Measurements from ENCODE around the gene CCR6.

CCR6 gene

GRCh38 chr6:167099707-167100106 lies 23.2 kb upstream of the CCR6 start:
- DNase-seq, result no peak

- DNase-seq, result no peak
Measured at GRCh38 chr6:167100241-167100674, 22.6 kb upstream of the CCR6 start.

DNA sequence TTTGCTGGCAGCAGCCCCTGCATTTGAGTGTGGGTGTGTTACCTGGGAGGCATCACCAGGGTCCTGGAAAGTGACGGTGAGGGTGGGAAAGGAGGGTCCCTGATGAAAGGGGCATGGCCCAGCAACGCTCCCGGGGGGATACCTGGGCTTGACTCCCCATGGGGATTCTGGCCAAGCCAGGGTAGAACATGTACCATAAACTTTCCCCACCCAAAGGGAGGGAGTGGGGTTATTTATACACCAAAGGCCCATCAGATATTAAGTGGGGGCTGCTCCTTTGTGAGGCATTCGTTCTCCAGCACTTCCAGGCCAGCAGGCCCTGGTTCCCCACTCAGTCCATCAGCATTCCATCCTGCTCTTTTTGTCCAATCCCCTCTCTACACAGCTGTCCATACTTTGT lies 20.6 kb upstream of the CCR6 start:
- DNase-seq, result no peak

GRCh38 chr6:167103041-167103891 lies 19.6 kb upstream of the CCR6 start:
- DNase-seq, result no peak

DNA sequence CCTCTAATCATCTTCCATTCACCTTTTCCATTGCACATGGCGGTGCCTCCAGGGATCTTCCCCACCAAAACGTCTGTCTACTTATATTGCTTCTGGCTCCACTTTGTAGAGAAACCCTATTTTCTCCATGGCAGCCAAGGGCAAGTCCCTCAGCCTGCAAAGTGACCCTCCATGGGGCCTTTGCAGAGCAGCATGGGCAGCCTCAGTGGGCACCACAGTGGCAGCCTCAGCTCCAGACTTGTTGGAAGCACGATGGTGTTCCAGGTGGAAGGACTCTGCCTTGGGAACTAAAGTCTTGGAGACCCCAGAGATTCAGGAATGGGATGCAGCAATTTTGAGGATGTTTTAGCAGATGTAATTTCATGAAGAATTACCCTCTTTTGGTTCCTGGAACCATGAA lies 18.5 kb upstream of the CCR6 start:
- DNase-seq, result no peak

GRCh38 chr6:167105060-167105459 lies 17.8 kb upstream of the CCR6 start:
- no peak for DNase-seq

DNA sequence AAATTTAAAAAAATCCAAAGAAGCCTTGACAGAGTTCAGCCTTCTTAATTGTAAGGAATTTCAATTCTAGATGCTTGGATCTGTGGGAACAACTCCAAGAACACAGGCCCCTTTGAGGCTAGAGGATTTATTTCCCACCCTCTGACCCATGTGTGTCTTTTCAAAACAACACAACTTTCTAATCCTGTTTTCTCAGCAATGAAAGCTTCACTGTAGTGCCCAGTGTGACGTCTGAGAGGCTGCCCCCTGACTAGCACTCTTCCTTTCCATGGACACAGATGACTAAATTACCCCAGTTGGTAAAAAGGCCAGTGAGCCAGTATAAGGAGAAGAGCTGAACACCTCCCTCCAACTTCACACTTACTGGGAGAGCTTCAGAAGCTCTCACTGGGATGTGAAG lies 16.5 kb upstream of the CCR6 start:
- no peak for DNase-seq

GRCh38 chr6:167107787-167108186 lies 15.1 kb upstream of the CCR6 start:
- no peak for DNase-seq

GRCh38 chr6:167108278-167108677 lies 14.6 kb upstream of the CCR6 start:
- no peak for DNase-seq

DNA sequence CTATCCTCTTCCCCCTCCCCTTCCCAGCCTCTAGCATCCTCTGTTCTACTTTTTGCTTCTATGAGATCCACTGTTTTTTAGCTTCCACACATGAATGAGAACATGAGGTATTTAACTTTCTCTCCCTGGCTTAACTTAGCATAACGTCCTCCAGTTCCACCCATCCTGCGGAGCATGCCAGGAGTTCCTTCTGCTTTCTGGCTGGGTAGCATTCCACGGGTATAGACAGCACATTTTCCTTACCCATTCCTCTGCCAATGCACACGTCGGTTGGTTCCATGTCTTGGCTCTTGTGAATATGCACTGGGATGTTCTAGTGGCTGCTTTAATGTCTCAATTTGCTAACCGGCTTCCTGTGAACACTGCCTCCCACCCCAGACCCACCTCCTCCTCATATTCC lies 13.2 kb upstream of the CCR6 start:
- no peak for DNase-seq

DNA sequence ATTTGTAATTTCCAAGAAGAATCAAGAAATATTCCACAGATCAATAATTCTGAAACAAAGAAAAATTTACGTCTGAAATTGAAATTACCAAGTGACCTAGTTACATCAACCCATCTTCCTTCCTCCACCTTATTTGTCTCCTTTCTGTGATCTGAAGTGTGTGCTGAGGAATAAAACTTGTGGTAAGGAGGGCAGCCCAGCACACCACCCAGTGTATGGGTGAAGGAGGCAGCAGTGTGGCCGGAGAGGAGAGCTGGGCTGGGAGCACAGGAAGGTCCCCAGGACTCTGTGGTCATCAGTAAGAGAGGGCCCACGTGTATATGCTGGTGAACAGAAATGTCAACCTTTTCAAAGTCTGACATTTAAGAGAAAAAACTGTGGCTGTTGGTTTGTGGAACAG lies 11.3 kb upstream of the CCR6 start:
- DNase-seq, result no peak

GRCh38 chr6:167112421-167112820 lies 10.5 kb upstream of the CCR6 start:
- DNase-seq, result no peak

- DNase-seq, result no peak
Measured at GRCh38 chr6:167113047-167113754, 9.7 kb upstream of the CCR6 start.

DNA sequence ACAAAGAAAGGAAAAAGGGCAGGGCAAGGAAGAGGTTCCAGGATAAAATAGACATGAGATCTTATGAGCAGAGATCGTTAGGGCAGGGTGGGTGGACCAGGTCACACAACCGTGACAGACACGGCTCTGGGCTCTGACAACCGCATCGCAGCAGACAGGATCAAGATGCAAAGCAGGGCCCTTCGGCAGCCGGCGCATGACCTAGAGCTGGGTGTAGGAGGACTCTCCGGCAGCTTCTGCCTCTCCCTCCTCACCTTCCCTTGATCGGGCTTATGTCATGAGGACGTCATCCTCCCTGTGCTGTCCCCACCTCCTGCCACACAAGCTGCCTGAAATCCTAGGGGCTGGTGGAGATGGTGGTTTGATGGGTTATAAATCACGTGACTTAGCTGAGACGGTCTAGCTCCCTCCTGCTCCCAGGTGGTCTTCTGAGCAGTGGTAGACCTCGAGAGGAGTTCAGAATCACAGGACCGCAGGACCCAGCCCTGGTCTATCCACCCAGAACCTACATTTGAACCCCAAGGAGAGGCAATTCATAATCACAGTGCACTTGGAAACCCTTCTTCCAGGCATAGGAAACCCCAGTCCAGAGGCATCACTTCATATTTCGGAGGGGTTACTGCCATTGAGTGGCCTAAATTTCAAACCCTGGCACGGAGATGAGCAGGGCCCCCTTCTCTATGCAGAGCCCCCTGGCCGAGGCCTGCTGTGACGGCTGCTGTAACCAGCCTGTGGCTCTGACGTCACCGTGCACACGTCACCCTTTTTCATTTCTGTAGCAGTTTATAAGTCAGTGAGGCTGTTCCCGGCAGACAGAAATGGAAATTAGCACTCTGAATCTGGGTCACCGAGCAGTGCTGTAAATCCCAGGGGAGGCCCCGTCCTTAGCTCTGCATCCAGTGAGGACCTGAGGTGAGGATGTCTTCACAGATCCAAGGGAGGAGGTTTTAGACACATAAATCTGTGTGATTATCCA lies 8.7 kb upstream of the CCR6 start:
- DNase-seq, result peak; percentile 76

- DNase-seq, result no peak
Measured at GRCh38 chr6:167115054-167115453, 7.8 kb upstream of the CCR6 start.

DNA sequence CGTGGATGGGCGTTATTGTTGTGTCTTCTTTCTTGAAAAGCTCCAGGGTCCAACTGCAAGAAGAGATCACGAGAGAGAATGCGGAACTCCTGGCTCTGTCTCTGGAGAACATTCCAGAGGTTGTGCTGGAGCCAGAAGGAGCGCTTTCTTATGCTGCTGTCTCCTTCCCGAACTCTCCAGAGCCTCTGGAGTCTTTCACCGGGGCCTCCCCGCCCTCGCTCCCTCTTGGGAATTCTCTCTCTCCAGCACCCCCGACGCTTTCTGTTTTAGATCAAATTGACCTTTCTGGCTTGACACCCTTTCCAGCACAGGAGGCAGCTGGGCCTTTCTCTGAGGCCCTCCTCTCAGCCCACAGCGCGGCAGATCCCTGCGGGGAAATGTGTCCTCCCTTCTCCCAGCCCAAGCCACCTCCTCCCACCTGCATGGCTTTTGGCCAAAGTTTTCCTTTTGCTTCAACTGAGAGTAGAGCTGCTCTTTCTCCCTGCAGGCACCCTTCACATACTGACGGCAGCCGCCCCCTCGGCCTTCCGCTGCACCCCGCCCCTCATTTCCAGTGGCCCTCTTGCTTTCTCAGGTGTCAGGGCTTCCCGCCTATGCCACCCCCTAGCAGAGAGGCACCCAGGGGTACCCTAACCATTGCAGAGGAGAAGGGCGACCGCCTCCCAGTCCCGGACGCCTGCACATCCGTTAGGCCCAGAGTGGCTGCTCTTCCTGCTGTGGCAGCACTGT lies 6.6 kb upstream of the CCR6 start:
- DNase-seq, result no peak

DNA sequence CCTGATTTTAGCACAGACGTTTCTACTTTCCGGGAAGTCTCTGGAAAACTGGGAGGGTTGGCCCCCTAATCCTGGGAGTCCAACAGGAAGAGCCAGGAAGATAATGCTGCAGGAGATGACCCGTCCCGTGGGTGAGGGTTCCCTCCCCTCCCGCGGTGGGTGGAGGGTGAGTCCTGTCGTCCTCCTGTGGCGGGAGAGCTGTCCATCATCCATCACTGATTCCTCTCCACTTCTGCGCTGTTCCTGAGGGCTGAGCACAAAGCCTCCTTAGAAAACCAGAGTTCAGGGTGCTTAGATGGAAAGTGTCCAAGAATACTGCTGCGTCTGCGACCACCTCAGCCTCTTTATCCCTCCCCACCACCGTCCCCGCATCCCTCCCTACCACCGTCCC lies 6.1 kb upstream of the CCR6 start:
- DNase-seq, result no peak

DNA sequence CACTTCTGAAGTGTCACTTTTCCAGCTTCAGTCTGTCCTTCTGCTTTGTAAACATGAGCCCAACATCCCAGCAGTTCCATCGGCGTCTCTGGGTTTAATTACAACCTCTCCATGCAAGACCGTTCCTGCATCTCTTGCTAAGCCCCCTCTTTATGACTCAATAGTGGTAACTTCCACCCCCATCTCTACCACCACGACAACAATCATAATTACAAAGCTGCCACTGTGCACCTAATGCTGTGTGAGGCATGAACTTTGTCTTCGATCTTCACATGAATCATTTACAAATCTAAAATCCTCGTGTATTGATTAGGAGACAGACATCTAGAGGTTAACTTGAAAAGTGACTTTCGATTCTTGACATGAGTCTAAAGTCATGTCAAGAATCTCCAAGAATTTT lies 4.9 kb upstream of the CCR6 start:
- no peak for DNase-seq

GRCh38 chr6:167118839-167119238 lies 4.1 kb upstream of the CCR6 start:
- DNase-seq, result no peak

DNA sequence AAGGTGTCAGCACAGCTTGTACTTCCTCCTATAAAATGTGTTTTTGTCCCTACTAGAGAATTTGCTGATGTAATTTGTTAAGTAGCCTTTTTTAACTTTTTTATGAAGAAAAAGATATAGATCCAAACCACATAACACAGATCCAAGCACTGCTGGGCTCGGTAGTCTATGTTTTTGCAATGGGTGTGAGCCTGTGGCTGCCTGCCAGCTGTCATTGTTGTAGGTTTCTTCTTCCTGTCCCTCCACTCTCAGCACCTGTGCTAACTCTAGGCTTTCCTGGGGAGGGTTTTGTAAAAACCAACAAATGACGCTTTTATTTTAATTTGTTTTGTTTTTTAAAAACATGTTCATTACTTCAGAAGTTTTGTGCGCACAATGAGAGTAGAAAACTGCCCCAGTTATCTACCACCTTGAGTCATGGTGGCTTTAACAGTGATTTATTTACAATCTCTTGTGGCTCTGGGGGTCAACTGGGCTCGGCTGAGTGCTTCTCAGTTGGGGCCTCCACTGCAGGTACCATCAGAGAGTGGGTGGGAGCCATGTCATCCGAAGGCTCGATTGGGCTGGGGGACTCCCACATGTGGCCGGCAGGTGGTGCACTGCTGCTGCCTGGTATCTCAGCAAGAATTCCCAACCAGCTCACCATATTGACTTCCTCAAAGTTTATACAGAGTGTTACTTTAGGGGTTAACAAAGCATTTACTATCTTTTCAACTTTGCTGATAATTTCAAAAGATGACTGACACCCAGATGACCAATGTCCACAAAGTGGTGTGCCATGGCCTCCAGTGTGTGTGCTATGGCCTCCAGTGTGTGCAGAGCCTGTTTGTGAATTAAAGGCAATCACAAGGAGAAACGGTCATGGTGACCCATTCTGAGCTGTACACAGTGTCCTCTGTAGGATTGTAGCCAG lies 3.0 kb upstream of the CCR6 start:
- DNase-seq, result peak; percentile 62

DNA sequence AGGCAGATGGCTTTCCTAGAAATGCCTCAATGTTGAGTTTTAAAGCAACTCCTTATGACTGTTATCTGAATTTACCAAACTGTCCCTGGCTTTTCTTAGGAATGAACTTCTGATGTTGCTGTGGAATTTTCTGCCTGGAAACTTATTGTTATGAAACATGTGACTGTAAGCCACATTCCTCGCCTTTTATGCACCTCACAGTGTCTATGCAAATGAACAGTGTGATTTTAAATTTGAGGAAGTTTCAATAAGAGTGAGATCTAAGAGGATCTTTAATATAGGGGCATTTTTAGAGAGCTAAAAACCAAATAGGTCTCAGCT lies 2.4 kb upstream of the CCR6 start:
- no peak for DNase-seq
